ENCODE results near the gene EIF2B2. TPM values are rescaled to one million over a fixed set of nuclear protein-coding genes. Genes with fewer than 3 reads are reported as not detected.
"Not testable (repeated sequence)": the region's sequence is repeated elsewhere in the genome, so short reads cannot be mapped to it uniquely, and the experiment has no call there.

The EIF2B2 gene
- total and polyA plus RNA-seq, 4 donors = 19.6 to 45.2 (median 35.0) TPM

DNA sequence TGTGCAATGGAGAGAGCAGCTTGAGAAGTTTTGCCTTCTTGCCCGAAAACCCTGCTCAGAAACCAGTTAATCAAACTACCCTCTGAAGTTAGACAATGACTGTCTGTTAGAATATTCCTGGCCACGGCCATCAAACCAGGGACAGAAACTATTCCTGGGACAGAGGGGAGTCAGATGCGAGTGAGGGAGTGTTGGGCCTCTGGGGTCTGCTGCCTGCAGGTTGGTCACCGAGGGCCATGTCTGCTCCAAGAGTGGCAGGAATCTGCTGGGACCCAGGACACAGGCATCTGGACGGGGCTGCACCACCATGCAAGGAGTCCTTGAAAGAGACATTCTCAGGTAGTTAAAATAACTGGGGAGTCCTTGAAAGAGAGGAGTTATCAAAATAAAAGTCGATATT is 16.9 kb upstream of the EIF2B2 start:
- H3K9ac ChIP-seq (ENCODE audit: insufficient read depth in 1 of 2, low read length in 2 of 2) = no peak overlapping the region
- TF ChIP-seq, protein P1, sequence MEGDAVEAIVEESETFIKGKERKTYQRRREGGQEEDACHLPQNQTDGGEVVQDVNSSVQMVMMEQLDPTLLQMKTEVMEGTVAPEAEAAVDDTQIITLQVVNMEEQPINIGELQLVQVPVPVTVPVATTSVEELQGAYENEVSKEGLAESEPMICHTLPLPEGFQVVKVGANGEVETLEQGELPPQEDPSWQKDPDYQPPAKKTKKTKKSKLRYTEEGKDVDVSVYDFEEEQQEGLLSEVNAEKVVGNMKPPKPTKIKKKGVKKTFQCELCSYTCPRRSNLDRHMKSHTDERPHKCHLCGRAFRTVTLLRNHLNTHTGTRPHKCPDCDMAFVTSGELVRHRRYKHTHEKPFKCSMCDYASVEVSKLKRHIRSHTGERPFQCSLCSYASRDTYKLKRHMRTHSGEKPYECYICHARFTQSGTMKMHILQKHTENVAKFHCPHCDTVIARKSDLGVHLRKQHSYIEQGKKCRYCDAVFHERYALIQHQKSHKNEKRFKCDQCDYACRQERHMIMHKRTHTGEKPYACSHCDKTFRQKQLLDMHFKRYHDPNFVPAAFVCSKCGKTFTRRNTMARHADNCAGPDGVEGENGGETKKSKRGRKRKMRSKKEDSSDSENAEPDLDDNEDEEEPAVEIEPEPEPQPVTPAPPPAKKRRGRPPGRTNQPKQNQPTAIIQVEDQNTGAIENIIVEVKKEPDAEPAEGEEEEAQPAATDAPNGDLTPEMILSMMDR (IDR thresholded peaks at IDR 0.05; ENCODE audit: control extremely low read depth, extremely low read depth) = no peak
- WGBS, 2 donors = 93 to 94% methylated on average over 6 of the region's 6 CpGs

DNA sequence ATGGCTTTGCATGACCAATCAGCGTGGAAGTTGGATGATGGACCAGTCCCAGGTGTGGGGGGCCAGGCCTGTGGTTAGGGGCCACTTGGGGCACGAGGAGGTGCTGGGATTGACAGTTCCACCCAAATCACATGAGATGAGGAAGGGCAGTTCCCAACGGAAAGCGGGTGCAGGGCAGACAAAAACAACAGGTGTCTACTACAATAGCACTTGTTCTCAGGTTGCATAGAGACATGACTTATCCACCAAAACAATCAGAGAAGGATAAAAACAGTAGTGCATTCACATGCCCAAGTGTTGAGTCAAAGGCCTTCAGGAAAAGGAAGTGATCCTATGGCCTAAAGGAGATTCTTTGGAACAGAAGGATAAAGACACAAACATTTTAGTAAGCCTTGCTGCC is 14.6 kb upstream of the EIF2B2 start:
- ATAC-seq (ENCODE audit: insufficient read depth, low FRiP score) (no peak), DNase-seq (no peak)
- peaks cover 0 to 3% (median 0%) of the 10 kb centered on the region in 5 donors for H3K4me1 ChIP-seq (ENCODE audit: control insufficient read depth in 5 of 5, insufficient read depth in 5 of 5, low read length in 5 of 5)
- 71 to 81% methylated on average over 4 of the region's 4 CpGs for WGBS, 2 donors
- H3K4me3 ChIP-seq = no peak overlapping the region
- no peaks in the 10 kb centered on the region for H3K36me3 ChIP-seq (ENCODE audit: control insufficient read depth in 4 of 4, insufficient read depth in 4 of 4, low read length in 4 of 4)
- no peaks in the 10 kb centered on the region for H3K27me3 ChIP-seq (ENCODE audit: control insufficient read depth in 3 of 3, insufficient read depth in 3 of 3, low read length in 2 of 3)
- no peaks in the 10 kb centered on the region for H3K9me3 ChIP-seq (ENCODE audit: control insufficient read depth in 4 of 4, insufficient read depth in 3 of 4, low read length in 3 of 4)
- H3K27ac ChIP-seq (ENCODE audit: low read depth in 1 of 2, low read length in 1 of 2) = no peak overlapping the region
- TF ChIP-seq, protein P1 (IDR thresholded peaks at IDR 0.05; ENCODE audit: control extremely low read depth, extremely low read depth) = no peak
- H3K9ac ChIP-seq (ENCODE audit: insufficient read depth in 1 of 2, low read length in 2 of 2) = no peak overlapping the region

More for the DNA sequence above, 16.9 kb upstream of the EIF2B2 start:
- no peak for ATAC-seq (ENCODE audit: insufficient read depth, low FRiP score)
- no peak overlapping the region for H3K27ac ChIP-seq (ENCODE audit: low read depth in 1 of 2, low read length in 1 of 2)
- H3K4me1 ChIP-seq (ENCODE audit: control insufficient read depth in 5 of 5, insufficient read depth in 5 of 5, low read length in 5 of 5) = peaks cover 0 to 17% (median 10%) of the 10 kb centered on the region in 5 donors
- no peak overlapping the region for H3K4me3 ChIP-seq
- DNase-seq = no peak
- H3K27me3 ChIP-seq (ENCODE audit: control insufficient read depth in 3 of 3, insufficient read depth in 3 of 3, low read length in 2 of 3) = no peaks in the 10 kb centered on the region
- H3K36me3 ChIP-seq (ENCODE audit: control insufficient read depth in 4 of 4, insufficient read depth in 4 of 4, low read length in 4 of 4) = no peaks in the 10 kb centered on the region
- no peaks in the 10 kb centered on the region for H3K9me3 ChIP-seq (ENCODE audit: control insufficient read depth in 4 of 4, insufficient read depth in 3 of 4, low read length in 3 of 4)

DNA sequence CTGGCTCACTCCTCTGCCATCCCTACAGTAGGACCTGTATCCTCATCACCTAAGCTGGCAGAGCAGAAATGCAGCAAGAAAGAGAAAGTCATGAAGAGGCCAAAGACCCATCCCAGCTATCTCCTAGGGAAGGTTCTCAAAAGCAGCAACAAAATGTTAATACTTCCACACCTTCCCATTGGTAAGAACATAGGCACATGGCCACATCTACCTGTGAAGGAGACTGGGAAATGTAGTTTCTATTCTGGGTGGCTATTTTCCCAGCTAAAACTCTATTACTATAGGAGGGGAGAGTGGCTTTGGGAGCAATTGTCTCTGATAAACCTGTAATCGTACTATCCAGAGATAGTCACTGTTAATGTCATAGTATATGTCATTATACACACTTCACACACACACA is 13.7 kb upstream of the EIF2B2 start:
- TF ChIP-seq, protein P1 (IDR thresholded peaks at IDR 0.05; ENCODE audit: control extremely low read depth, extremely low read depth) = no peak
- 88 to 95% methylated on average over 1 of the region's 1 CpG for WGBS, 2 donors

DNA sequence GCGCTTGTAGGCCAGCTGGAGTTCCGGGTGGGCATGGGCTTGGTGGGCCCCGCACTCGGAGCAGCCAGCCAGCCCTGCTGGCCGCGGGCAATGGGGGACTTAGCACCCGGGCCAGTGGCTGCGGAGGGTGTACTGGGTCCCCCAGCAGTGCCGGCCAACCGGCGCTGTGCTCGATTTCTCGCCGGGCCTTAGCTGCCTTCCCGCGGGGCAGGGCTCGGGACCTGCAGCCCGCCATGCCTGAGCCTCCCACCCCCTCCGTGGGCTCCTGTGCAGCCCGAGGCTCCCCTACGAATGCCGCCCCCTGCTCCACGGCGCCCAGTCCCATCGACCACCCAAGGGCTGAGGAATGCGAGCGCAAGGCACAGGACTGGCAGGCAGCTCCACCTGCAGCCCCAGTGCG is 8.5 kb upstream of the EIF2B2 start:
- H3K27me3 ChIP-seq (ENCODE audit: control insufficient read depth in 3 of 3, insufficient read depth in 3 of 3, low read length in 2 of 3); H3K9ac ChIP-seq (ENCODE audit: insufficient read depth in 1 of 2, low read length in 2 of 2); H3K27ac ChIP-seq (ENCODE audit: low read depth in 1 of 2, low read length in 1 of 2); H3K9me3 ChIP-seq (ENCODE audit: control insufficient read depth in 4 of 4, insufficient read depth in 3 of 4, low read length in 3 of 4); H3K36me3 ChIP-seq (ENCODE audit: control insufficient read depth in 4 of 4, insufficient read depth in 4 of 4, low read length in 4 of 4); DNase-seq; ATAC-seq (ENCODE audit: insufficient read depth, low FRiP score); H3K4me1 ChIP-seq (ENCODE audit: control insufficient read depth in 5 of 5, insufficient read depth in 5 of 5, low read length in 5 of 5); H3K4me3 ChIP-seq: not testable (repeated sequence)
- WGBS, 2 donors = 95 to 97% methylated on average over 26 to 28 of the region's 28 CpGs

More for the DNA sequence above, 13.7 kb upstream of the EIF2B2 start:
- H3K36me3 ChIP-seq (ENCODE audit: control insufficient read depth in 4 of 4, insufficient read depth in 4 of 4, low read length in 4 of 4) = no peaks in the 10 kb centered on the region
- H3K27ac ChIP-seq (ENCODE audit: low read depth in 1 of 2, low read length in 1 of 2) = no peak overlapping the region
- H3K27me3 ChIP-seq (ENCODE audit: control insufficient read depth in 3 of 3, insufficient read depth in 3 of 3, low read length in 2 of 3) = no peaks in the 10 kb centered on the region
- no peak for DNase-seq
- ATAC-seq (ENCODE audit: insufficient read depth, low FRiP score) = no peak
- H3K4me1 ChIP-seq (ENCODE audit: control insufficient read depth in 5 of 5, insufficient read depth in 5 of 5, low read length in 5 of 5) = peaks cover 0 to 3% (median 0%) of the 10 kb centered on the region in 5 donors
- H3K4me3 ChIP-seq = no peak overlapping the region
- H3K9ac ChIP-seq (ENCODE audit: insufficient read depth in 1 of 2, low read length in 2 of 2) = no peak overlapping the region
- no peaks in the 10 kb centered on the region for H3K9me3 ChIP-seq (ENCODE audit: control insufficient read depth in 4 of 4, insufficient read depth in 3 of 4, low read length in 3 of 4)

DNA sequence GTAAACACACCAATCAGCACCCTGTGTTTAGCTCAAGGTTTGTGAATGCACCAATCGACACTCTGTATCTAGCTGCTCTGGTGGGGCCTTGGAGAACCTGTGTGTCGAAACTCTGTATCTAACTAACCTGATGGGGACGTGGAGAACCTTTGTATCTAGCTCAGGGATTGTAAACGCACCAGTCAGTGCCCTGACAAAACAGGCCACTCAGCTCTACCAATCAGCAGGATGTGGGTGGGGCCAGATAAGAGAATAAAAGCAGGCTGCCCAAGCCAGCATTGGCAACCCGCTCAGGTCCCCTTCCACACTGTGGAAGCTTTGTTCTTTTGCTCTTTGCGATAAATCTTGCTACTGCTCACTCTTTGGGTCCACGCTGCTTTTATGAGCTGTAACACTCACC is 6.9 kb upstream of the EIF2B2 start:
- H3K36me3 ChIP-seq (ENCODE audit: control insufficient read depth in 4 of 4, insufficient read depth in 4 of 4, low read length in 4 of 4); H3K4me3 ChIP-seq; H3K9me3 ChIP-seq (ENCODE audit: control insufficient read depth in 4 of 4, insufficient read depth in 3 of 4, low read length in 3 of 4); ATAC-seq (ENCODE audit: insufficient read depth, low FRiP score); DNase-seq; H3K27ac ChIP-seq (ENCODE audit: low read depth in 1 of 2, low read length in 1 of 2); H3K9ac ChIP-seq (ENCODE audit: insufficient read depth in 1 of 2, low read length in 2 of 2); H3K27me3 ChIP-seq (ENCODE audit: control insufficient read depth in 3 of 3, insufficient read depth in 3 of 3, low read length in 2 of 3); H3K4me1 ChIP-seq (ENCODE audit: control insufficient read depth in 5 of 5, insufficient read depth in 5 of 5, low read length in 5 of 5): not testable (repeated sequence)
- WGBS, 2 donors = 92% methylated on average over 4 to 7 of the region's 7 CpGs

Data from lung (tissue), 12 donors.